ENCODE measurements around the gene IFT52. TPM values are rescaled to one million over a fixed set of nuclear protein-coding genes. Genes with fewer than 3 reads are reported as not detected.

IFT52 gene
- total RNA-seq, 1 experiment from 2014 or later = 70.5 TPM

- 0 out of 2 replicates have a peak, but pooled peaks cover 2% of the 10 kb centered on the region for H3K36me3 ChIP-seq (ENCODE audit: control insufficient read depth, insufficient read depth, low read length)
- no peak overlapping the region for H3K4me3 Mint-ChIP-seq (ENCODE audit: unreplicated experiment)
- H3K27me3 ChIP-seq (replicated peaks; ENCODE audit: control insufficient read depth, insufficient read depth, low read length) = no peaks in the 10 kb centered on the region
- H3K27ac Mint-ChIP-seq (ENCODE audit: unreplicated experiment) = no peak overlapping the region
- ChIA-PET POLR2A (interaction anchor here (0.5 kb wide), 1 partner anchor 69 kb away, joined by 3 read pairs; no protein-coding TSS in a partner anchor), CTCF (no interaction called here)
- DNase-seq = peak in 1 of 2 experiments; percentile 29
- H3K9me3 ChIP-seq = peaks cover 4% of the 10 kb centered on the region
- H3K4me1 ChIP-seq = no peaks in the 10 kb centered on the region
- H3K4me1 Mint-ChIP-seq (ENCODE audit: low read depth, unreplicated experiment) = no peaks in the 10 kb centered on the region
- peaks cover 5% of the 10 kb centered on the region for H3K36me3 Mint-ChIP-seq (ENCODE audit: insufficient read depth, unreplicated experiment)
- H3K4me3 ChIP-seq (ENCODE audit: low read depth, low read length) = no peak overlapping the region
- BruUV-seq (replicated peaks) = no TSS peak
- intact Hi-C loops (cut with micrococcal nuclease; ENCODE audit: unreplicated experiment) = no loop called here
- peaks cover 26% of the 10 kb centered on the region for H3K9me3 Mint-ChIP-seq (ENCODE audit: unreplicated experiment)
- H3K27me3 Mint-ChIP-seq (ENCODE audit: insufficient read depth, unreplicated experiment) = no peaks in the 10 kb centered on the region
- no peak for TF ChIP-seq CTCF (IDR thresholded peaks at IDR 0.05; ENCODE audit: insufficient read depth in 1 of 2, low read depth in 1 of 2, low read length in 1 of 2, severe bottlenecking in 1 of 2, unreplicated experiment in 1 of 2)
Observed at GRCh38 chr20:43544501-43544900, 46.2 kb upstream of the IFT52 start.

GRCh38 chr20:43545837-43546578 lies 44.7 kb upstream of the IFT52 start:
- POLR2A ChIA-PET = interaction anchor here (0.8 kb wide), 1 partner anchor 45 kb away, joined by 11 read pairs; the partner anchor contains the start of gene IFT52
- DNase-seq = peak in 1 of 2 experiments; percentile 32
- CTCF ChIA-PET = interaction anchor here (0.6 to 0.7 kb wide), 2 partner anchors 8 to 202 kb away, joined by 4 to 5 read pairs; no protein-coding TSS in a partner anchor
- Mint-ChIP-seq H3K27ac (ENCODE audit: unreplicated experiment) (no peak overlapping the region), H3K4me3 (ENCODE audit: unreplicated experiment) (no peak overlapping the region), H3K36me3 (ENCODE audit: insufficient read depth, unreplicated experiment) (peaks cover 5% of the 10 kb centered on the region), H3K27me3 (ENCODE audit: insufficient read depth, unreplicated experiment) (no peaks in the 10 kb centered on the region), H3K9me3 (ENCODE audit: unreplicated experiment) (peaks cover 26% of the 10 kb centered on the region), H3K4me1 (ENCODE audit: low read depth, unreplicated experiment) (no peaks in the 10 kb centered on the region)
- intact Hi-C loops (cut with micrococcal nuclease; ENCODE audit: unreplicated experiment) = no loop called here
- Histone ChIP-seq H3K4me3 (ENCODE audit: low read depth, low read length) (no peak overlapping the region), H3K4me1 (no peaks in the 10 kb centered on the region), H3K36me3 (ENCODE audit: control insufficient read depth, insufficient read depth, low read length) (0 out of 2 replicates have a peak, but pooled peaks cover 2% of the 10 kb centered on the region), H3K9me3 (peaks cover 4% of the 10 kb centered on the region), H3K27me3 (replicated peaks; ENCODE audit: control insufficient read depth, insufficient read depth, low read length) (no peaks in the 10 kb centered on the region)
- TF ChIP-seq CTCF (IDR thresholded peaks at IDR 0.05; ENCODE audit: insufficient read depth in 1 of 2, low read depth in 1 of 2, low read length in 1 of 2, severe bottlenecking in 1 of 2, unreplicated experiment in 1 of 2) = no peak
- BruUV-seq (replicated peaks) = no TSS peak

GRCh38 chr20:43548273-43548880 lies 42.4 kb upstream of the IFT52 start:
- no peaks in the 10 kb centered on the region for H3K27me3 ChIP-seq (replicated peaks; ENCODE audit: control insufficient read depth, insufficient read depth, low read length)
- no peaks in the 10 kb centered on the region for H3K27me3 Mint-ChIP-seq (ENCODE audit: insufficient read depth, unreplicated experiment)
- H3K36me3 Mint-ChIP-seq (ENCODE audit: insufficient read depth, unreplicated experiment) = peaks cover 5% of the 10 kb centered on the region
- TF ChIP-seq CTCF (IDR thresholded peaks at IDR 0.05; ENCODE audit: insufficient read depth in 1 of 2, low read depth in 1 of 2, low read length in 1 of 2, severe bottlenecking in 1 of 2, unreplicated experiment in 1 of 2) = no peak
- H3K27ac Mint-ChIP-seq (ENCODE audit: unreplicated experiment) = no peak overlapping the region
- H3K9me3 Mint-ChIP-seq (ENCODE audit: unreplicated experiment) = peaks cover 26% of the 10 kb centered on the region
- no peaks in the 10 kb centered on the region for H3K4me1 Mint-ChIP-seq (ENCODE audit: low read depth, unreplicated experiment)
- POLR2A ChIA-PET = interaction anchor here (0.6 kb wide), 1 partner anchor 144 kb away, joined by 5 read pairs; no protein-coding TSS in a partner anchor
- H3K4me3 ChIP-seq (ENCODE audit: low read depth, low read length) = no peak overlapping the region
- H3K4me3 Mint-ChIP-seq (ENCODE audit: unreplicated experiment) = no peak overlapping the region
- H3K9me3 ChIP-seq = peaks cover 4% of the 10 kb centered on the region
- intact Hi-C loops (cut with micrococcal nuclease; ENCODE audit: unreplicated experiment) = no loop called here
- BruUV-seq (replicated peaks) = no TSS peak
- peak in 1 of 2 experiments; percentile 34 for DNase-seq
- no peaks in the 10 kb centered on the region for H3K4me1 ChIP-seq
- CTCF ChIA-PET = no interaction called here
- 0 out of 2 replicates have a peak, but pooled peaks cover 2% of the 10 kb centered on the region for H3K36me3 ChIP-seq (ENCODE audit: control insufficient read depth, insufficient read depth, low read length)

Data from Caco-2 (cell line).